ENCODE data around the gene TECTA.
"Not testable (repeated sequence)": the region's sequence is repeated elsewhere in the genome, so short reads cannot be mapped to it uniquely, and the experiment has no call there.

Gene TECTA

DNA sequence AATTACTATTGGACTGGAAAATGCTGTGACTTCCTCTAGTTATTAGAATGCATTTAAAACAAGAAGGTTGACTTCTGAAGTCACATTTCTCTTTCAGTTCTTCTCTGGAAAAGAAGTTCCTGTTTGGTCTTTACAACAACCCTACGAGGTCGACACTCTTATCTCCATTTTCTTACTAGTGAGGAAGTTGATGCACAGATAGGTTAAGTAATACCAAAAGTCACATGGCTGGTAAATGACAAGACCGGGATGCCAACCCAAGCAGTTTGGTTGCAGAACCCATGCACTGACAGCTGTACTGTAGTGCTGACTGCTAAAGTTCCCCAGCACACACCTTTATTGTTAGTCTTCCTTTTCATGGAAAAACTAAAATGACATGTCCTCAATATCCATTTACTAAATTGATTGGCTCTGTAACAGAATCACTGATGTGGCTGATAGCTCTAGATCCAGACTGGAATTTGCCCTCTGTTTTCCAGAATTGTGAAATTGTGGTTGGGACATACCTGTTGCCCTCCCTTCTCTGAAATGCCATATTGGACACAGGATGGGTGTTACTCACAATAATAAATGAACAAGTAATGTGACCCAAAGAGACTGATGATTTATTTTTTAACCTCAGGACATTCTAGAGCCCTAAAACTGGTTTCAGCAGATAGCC lies 9.4 kb upstream of the TECTA start:
- DNase-seq: no peak

DNA sequence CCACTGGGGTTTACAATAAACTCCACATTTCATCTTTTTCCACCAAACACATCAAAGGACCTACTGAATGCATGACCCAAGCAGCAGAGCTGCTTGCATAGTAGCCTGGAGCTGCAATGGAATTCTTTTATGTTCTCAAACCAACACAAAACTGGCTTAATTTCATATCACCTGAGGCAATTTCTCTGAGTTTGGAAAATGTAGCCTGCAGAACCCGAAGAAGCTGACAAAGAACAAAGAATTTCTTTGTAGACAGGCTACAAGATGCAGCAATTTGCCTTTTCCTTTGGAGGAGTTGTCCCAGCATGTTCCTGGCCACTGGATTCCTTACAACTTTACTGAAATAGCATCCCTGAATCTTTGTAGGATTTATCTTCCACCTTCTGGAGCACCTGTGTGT lies 5.5 kb upstream of the TECTA start:
- no peak for DNase-seq

DNA sequence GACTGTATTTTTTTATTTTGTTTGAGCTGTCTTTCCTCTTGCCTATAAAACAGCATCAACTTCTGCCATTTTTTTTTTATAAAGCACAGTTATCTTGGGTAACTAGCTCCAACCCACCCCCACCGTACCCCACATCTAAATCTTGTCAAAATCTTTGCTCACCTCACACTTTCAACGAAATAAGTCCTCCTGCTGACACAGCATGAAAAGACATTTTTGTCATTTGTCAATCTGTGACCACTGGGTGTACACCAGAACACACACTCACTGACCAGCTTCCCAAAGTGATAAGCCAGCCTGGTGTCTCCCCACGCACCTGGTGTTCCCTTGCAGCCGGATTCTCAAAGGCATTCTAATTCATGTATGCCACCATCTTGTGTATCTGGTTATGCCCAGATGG lies 1.7 kb upstream of the TECTA start:
- no peak for DNase-seq

DNA sequence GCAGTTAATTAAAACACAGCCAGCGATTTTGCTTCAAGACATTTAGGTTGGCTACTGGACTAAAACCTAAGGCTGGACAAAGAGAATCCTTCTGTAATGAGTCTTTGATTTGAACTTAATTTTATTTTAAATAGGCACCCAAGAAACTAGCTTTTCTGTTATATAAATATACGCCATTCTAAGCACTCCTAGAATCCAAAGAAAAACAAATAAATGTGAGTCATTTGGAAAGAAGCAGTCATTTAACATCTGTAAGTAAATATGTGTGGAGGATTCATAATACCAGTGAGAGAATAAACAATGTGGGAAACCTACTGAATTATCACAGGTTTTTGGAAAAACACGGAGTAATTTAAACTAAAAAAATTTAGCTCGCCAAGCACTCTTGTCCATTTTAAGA lies 1.2 kb upstream of the TECTA start:
- no peak for DNase-seq

DNA sequence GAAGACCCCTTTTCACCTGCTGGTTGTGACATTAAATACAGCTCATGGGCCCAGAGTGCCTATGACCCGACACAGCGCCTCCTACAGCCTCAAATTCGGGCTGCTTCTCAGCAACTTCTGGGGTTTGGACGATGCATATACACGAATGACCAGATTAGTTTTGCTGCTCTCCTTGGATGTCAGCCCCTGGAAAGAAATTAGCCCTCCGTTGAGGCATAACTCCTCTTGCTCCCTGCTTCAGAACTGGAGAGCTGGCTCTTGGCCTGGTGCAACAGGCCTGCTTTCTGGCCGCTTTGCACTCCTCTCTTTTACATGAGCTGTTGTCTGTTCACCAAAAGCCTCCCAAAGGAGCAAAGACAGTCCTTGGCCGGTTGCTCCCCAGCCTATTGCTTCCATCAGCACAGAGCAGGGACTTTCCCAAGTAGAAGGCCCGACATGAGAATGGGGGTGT lies 3.3 kb downstream of the TECTA start:
- DNase-seq: no peak

DNA sequence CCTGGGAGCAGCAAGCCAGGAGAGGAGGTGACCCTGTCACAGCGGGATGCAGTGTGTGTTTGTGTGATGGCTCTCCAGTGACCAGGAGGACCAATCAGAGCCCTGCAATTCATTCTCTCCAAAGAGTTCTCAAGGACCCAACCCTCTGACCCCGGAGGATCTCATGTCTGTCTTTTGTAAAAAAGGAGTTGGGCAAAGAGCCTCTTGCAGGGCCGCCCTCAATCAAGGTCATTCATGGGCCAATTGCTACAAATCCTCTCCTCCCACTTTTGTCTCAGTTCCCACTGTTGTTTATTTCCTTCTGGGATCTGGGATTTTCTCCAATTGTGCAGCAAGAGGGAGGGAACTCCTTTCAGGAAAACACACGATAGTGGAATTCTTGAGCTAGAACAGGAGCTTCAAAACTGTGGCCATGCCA lies 4.0 kb downstream of the TECTA start:
- DNase-seq: no peak

DNA sequence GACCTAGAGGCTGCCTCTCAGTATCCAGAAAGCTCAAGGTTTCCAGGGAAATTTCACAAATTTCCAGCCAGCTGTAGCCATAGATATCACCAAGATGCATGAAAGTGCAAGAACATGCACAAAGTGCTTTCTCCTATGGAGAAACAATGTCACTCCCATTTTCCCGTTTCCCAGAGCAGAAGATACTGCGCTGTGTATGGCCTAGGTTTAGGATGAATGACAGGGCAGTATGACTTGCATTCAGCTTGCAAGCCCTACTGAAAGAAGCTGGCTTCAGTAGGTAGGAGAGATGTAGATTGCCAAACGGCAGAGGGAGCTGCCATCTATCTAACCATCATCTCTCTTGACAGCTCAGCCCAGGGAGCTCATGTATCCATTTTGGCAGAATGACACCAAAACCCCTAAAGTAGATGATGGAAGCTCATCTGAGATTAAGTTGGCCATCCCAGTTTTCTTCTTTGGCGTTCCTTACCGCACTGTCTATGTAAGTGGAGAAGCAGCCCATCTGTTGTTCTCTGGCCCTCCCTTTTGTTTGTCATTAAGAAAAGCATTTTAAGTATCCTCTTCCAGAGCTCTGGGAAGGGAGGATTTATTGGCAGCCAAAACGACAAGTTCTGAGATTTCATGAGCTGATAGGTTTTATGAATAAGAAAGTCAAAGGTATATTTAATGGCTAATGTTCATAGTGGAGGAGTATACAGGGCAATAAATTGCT lies 4.6 kb downstream of the TECTA start:
- no peak for DNase-seq

DNA sequence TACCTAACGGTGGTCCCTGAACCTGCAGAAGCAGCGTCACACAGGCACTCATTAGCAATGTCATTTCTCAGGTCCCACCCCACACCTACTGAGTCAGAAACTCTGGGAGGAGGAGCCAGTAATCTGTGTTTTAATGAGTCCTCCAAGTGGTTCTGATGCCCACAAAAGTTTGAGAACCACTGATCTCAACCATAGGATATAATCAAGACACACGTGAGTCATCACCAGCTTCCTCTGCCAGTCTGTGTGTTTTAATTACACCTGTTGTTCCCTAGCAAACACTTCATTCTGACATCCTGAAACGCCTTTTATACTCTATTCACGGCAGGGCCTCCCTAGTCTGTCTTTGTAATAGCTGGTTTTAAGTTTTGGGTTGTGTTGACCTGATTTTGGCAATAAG lies 5.8 kb downstream of the TECTA start:
- DNase-seq: no peak

DNA sequence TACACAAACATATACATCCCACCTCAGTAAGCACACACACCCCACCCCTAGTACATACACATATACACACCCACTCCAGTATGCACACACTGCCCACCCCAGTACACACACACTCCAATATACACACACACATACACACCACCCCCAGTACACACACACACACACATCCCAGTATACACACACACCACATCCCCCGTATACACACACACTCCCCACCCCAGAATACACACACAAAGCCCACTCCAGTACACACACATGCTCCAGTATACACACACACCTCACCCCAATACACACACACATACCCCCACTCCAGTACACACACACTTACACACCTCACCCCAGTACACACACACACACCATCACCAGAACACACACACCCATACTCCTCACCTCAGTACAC lies 7.4 kb downstream of the TECTA start:
- DNase-seq: no peak

DNA sequence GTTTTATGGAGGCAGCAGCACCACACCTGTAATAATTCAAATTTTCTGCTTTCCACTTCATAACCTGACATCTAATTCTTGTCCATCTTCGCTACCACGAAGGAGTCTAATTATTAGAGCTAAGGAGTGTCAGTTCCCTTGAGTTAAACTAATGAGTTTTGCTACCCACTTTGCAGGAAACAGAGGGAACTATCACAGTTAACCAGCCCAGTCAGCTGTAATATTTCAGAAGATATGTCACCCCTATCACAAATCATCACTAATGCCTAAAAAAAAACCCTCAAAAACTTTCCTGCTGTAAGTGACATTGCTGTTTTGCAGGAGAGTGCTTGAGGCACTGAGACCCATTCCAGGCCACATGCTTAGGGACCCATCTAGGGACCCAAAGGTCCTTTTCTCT lies 8.4 kb downstream of the TECTA start:
- no peak for DNase-seq

DNA sequence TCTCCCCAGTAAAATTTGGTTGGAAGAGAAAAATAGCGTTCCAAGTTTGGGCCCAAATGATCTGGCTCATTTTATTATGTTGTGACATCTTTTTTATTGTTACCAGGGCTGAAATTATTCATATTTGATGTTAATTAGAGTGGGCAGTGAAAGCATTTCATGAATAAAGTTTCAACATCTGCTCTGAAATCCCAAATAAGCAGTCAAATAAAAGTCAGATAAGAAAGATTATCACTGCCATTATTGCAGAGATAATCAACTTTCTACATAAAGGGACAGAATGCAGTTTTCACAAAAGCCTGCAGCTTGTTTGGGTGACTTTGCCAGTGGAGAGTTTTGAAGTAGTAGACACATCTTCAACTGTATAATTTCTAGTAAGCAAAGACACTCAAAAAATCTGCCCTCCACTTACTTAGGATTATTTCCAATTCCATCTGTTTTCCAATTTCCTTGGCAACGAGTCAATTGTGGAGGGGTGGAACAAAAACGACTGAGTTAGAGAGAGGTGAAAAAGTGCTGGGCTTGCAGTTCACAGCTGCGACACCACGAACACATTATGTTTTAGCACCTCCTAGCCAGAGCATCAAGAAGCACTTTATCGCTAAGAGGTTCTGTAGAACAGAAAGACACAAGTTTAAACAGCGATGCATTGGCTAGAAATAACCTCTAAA lies 9.0 kb downstream of the TECTA start:
- no peak for DNase-seq

DNA sequence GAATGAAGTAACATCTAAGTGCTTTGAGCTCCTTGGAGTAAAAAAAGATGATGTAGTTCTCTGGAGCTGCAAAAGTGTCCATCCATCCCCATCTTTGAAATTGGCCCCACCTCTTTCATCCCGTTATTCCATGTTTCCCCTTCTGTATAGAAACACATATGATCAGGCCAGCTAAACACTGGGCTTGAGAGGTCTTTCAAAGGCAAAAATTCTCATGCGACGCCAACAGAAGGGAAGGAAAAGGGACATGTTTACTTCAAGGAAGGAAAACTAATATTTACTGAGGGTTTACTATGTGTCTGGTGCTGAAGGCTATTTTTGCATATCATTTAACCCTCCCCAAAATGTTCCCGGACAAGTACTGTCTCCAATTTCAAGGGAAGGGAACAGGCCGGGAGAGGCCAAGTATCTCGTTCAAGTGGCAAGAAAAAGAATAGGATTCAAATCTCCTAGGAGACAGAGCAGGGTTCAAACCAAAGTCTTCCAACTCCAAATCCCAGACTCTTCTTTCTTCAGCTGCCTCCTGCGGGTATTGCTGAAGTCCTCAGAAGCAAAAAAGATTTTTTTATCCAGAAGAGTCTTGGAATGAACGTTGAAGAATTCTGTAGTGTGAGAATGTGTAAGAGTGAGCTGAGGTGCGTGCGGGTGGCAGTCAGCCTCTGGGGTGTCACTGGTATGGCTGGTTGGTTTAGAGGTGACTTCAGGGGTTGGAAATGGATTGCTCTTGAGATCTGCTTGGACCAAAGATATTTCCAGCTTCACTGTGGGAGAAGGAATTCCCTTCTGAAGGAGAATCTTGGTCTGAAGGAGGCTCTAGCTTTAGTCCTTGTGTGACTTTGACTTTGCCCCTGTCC lies 10.1 kb downstream of the TECTA start:
- DNase-seq: no peak

DNA sequence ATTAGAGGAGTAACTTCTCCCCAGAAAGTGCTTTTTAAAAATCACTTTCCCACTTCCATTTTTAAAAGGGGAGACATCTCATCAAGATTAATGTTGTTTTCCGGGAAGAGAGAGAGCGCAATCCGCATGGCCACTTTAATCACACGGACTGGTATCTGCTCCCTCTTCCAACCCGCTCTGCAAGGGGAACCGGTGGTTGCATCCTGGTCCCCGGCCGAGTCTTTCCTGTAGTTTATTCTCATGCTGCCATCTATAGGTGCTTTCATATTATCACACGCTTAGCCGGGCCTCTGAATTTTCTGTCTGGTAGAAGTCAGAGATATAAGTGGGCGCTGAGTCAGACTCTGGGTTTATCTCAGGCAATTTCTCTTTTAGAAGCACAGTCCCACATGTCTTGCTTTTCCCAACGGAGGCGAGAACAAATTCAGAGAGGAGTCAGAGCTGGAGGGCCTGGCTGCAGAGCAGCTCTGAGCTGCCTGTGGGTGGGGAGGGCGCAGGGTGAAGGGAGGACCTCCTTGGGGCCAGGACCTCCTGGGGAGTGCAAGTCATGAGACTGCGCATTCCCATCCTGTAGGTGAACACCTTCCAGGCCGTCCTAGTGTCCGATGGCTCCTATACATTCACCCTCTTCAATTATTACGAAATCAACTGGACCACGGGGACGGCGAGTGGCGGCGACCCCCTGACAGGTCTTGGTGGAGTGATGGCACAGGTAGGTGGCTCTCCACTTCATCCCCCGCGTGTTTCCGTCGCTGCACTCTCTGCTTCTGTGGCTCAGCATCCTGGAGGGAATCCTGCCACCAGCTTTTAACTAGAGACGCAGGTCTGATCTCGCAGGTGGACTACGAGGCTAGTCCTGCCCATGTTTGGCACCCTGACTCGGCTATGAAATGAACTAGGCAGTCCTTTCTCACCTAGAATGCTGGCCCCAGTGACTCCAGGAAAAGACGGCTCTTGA lies 11.7 kb downstream of the TECTA start:
- peak; percentile 49 for DNase-seq

DNA sequence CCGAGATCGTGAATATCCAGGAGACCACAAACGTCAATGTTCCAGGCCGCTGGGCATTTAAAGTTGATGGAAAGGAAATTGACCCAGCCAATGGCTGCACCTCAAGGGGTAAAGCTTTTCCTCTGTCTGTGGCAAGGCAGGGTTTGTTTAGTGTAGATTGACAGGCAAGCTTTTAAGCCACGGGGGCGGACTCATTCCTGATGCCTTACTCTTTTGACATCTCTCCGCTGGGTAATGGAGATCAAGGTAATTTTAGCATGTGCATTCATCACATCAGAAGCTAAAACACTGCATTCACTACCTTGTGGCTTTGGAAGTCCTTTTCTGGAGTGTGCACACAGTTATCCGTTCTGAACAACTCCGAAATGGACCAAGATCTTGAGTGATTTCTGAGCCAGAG lies 12.6 kb downstream of the TECTA start:
- no peak for DNase-seq

DNA sequence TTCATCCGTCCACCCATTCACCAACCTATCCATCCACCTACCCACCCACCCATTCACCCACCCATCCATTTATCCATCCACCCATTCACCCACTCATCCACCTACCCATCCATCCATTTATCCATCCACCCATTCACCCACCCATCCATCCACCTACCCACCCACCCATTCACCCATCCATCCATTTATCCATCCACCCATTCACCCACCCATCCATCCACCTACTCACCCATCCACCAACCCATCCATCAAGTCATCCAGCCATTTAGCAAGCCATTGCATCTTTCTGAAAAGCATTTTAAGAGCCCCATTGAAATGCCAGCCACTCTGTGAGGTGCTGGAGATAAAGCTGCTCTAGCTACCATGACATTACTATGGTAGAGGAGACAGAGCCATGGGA lies 14.0 kb downstream of the TECTA start:
- not testable (repeated sequence) for DNase-seq

DNA sequence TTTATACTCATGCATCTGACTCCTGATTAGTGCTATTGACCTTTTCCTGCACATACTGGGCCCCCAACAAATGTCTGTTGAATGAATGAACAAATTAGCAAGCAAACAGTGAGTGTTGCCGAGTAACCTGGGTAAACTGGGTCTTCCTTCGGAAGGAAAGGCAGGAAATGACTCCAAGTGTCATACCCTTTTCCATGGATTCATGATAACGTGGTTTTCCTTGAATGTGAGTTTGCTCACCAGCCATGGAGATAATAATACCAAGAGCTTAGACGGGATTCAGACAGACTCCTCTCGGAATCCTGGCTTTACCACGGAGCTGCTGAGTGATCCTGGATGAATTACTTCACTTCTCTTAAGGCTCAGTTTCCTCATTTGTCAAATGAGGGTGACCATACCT lies 16.7 kb downstream of the TECTA start:
- DNase-seq: no peak

DNA sequence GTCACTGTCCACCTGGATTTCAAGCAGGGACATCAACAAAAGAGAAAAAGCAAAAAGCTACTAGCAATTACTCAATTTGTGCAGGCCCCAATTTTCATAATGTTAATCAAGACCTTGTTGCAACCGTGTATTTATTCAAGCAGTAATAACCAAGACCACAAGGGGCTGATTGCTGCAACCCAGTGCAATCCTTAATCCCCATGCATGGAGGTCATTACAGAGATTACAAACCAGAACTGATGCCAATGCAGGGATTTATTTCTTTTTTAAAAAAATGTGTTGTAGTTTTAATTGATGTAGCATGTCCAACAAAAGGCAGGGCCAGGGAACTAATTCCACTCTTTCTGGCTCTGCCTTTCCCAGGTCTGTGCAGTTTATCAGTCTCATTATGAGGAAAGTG lies 18.4 kb downstream of the TECTA start:
- no peak for DNase-seq

DNA sequence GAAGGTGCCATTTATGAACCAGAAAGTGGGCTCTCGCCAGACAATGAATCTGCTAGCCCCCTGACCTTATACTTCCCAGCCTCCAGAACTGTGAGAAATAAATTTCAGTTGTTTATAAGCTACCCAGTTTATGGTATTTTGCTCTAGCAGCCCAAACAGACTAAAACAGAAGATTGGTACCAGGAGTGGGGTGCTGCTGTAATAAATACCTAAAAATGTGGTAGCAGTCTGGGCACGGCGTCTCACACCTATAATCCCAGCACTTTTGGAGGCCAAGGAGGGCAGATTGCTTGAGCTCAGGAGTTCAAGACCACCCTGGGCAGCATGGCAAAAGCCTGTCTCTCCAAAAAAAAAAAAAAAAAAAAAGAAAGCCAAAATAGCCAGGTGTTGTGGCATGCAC lies 21.3 kb downstream of the TECTA start:
- no peak for DNase-seq

DNA sequence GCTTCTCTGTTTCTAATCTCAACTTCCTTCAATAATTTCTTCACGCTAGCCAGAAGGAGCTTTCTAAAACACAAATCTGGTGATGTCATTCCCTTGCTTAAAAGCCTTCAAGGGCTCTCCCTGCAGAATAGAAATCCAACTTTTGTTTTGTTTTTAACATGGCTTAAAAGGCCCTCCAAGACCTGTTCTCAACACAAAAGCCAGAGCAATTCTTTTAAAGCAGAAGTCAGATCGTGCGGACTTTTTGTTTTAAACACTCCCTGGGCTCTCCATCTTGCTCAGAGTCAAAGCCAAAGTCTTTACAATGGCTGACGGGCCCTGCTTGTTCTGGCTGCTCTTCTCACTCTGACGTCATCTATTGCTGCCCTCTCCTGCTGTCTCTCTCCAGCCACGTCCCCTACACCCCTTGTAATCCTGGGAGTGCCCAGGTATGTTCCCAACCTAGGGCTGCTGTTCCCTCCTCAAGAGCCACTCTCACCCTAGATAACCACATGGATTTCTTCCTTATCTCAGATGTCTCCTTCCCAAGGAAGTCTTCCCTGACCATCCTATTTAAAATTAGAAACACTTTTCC lies 22.5 kb downstream of the TECTA start:
- DNase-seq: no peak

DNA sequence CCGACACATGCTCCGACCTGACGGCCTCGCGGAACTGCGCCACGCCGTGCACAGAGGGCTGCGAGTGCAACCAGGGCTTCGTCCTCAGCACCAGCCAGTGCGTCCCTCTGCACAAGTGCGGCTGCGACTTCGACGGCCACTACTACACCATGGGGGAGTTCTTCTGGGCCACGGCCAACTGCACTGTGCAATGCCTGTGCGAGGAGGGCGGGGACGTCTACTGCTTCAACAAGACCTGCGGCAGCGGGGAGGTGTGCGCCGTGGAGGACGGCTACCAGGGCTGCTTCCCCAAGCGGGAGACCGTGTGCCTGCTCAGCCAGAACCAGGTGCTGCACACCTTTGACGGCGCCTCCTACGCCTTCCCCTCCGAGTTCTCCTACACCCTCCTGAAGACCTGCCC lies 26.8 kb downstream of the TECTA start:
- DNase-seq: no peak

All from stimulated activated CD4-positive, alpha-beta T cell treated with anti-CD3 and anti-CD28 coated beads, Interleukin-15, amount 100 ng/mL, for 24 hours (primary cell).